ENCODE measurements around the gene CLTA. TPM values are rescaled to one million over a fixed set of nuclear protein-coding genes. Genes with fewer than 3 reads are reported as not detected.

CLTA gene
- polyA plus RNA-seq, 1 of the 3 experiments (the other 2 are of a cell fraction) = 260 TPM

GRCh38 chr9:36207016-36207415 lies 16.3 kb downstream of the CLTA start:
- Histone ChIP-seq H3K9me2 (no peaks in the 10 kb centered on the region), H2AFZ (ENCODE audit: low read depth) (no peak overlapping the region), H3K4me1 (ENCODE audit: control insufficient read depth in 1 of 2, insufficient read depth in 2 of 2, low read depth in 1 of 2, low read length in 1 of 2) (peaks cover 30 to 41% of the 10 kb centered on the region in 2 experiments), H3F3A (replicated peaks; ENCODE audit: insufficient read depth) (peaks cover 5% of the 10 kb centered on the region), H3K9ac (no peak overlapping the region), H3K27ac (ENCODE audit: low read depth in 2 of 2, low read length in 1 of 2) (peak overlapping the region; percentile 63 to 93), H3K4me3 (ENCODE audit: low read depth in 2 of 2, low read length in 1 of 2) (no peak overlapping the region), H3K4me2 (peak overlapping the region; percentile 63), H3K9me3 (no peaks in the 10 kb centered on the region), H3K79me2 (ENCODE audit: insufficient read depth) (peaks cover 87% of the 10 kb centered on the region), H3K36me3 (replicated peaks in 1 of 2; ENCODE audit: control insufficient read depth in 1 of 2, insufficient read depth in 2 of 2, low read length in 1 of 2) (peaks cover 76 to 87% of the 10 kb centered on the region in 2 experiments), H3K27me3 (ENCODE audit: insufficient read depth) (no peaks in the 10 kb centered on the region), H4K20me1 (ENCODE audit: insufficient read depth) (peaks cover 68% of the 10 kb centered on the region)
- no peak for DNase-seq
- ChIA-PET CTCF (interaction anchor here (1.0 to 1.3 kb wide), 2 partner anchors 104 to 198 kb away, joined by 3 to 4 read pairs; no protein-coding TSS in a partner anchor), POLR2A (interaction anchor here (0.6 to 0.7 kb wide), 2 partner anchors 10 to 56 kb away, joined by 3 to 4 read pairs; no protein-coding TSS in a partner anchor)
- 87% methylated on average over 4 of the region's 4 CpGs for WGBS (ENCODE audit: low lambda C conversion rate)
- no peak for TF ChIP-seq ELF1 (IDR thresholded peaks at IDR 0.05)
- TF ChIP-seq CTCF (IDR thresholded peaks at IDR 0.05) = no peak
- no peak for TF ChIP-seq JUND (IDR thresholded peaks at IDR 0.05)
- TF ChIP-seq NFIC (IDR thresholded peaks at IDR 0.05; ENCODE audit: borderline replicate concordance) = no peak
- no peak for TF ChIP-seq TEAD4 (IDR thresholded peaks at IDR 0.05; ENCODE audit: borderline replicate concordance, insufficient read depth)
- TF ChIP-seq TCF12 (IDR thresholded peaks at IDR 0.05) = no peak
- TF ChIP-seq EP300 (IDR thresholded peaks at IDR 0.05; ENCODE audit: borderline replicate concordance in 1 of 2, low read depth in 1 of 2, low read length in 1 of 2) = no peak
- TF ChIP-seq USF1 (IDR thresholded peaks at IDR 0.05; ENCODE audit: borderline replicate concordance, low read depth) = no peak
- TF ChIP-seq USF2 (IDR thresholded peaks at IDR 0.05; ENCODE audit: borderline replicate concordance, low read depth, low read length) = no peak

- no peak overlapping the region for H3K9ac ChIP-seq
- CTCF ChIA-PET = interaction anchor here (1.0 to 1.3 kb wide), 2 partner anchors 104 to 199 kb away, joined by 3 to 4 read pairs; no protein-coding TSS in a partner anchor
- H3K9me3 ChIP-seq = no peaks in the 10 kb centered on the region
- H3K79me2 ChIP-seq (ENCODE audit: insufficient read depth) = peaks cover 92% of the 10 kb centered on the region
- H3K9me2 ChIP-seq = no peaks in the 10 kb centered on the region
- H3K4me1 ChIP-seq (ENCODE audit: control insufficient read depth in 1 of 2, insufficient read depth in 2 of 2, low read depth in 1 of 2, low read length in 1 of 2) = peaks cover 30 to 41% of the 10 kb centered on the region in 2 experiments
- POLR2A ChIA-PET = interaction anchor here (1.1 kb wide), 1 partner anchor 17 kb away, joined by 3 read pairs; the partner anchor contains the start of gene CLTA
- peaks cover 5% of the 10 kb centered on the region for H3F3A ChIP-seq (replicated peaks; ENCODE audit: insufficient read depth)
- WGBS (ENCODE audit: low lambda C conversion rate) = 38% methylated on average over 1 of the region's 1 CpG
- H3K27ac ChIP-seq (ENCODE audit: low read depth in 2 of 2, low read length in 1 of 2) = peak overlapping the region; percentile 63 to 93
- DNase-seq = no peak
- H3K4me3 ChIP-seq (ENCODE audit: low read depth in 2 of 2, low read length in 1 of 2) = no peak overlapping the region; a peak in 1 of 4 replicates
- peak overlapping the region; percentile 63 for H3K4me2 ChIP-seq
- H3K27me3 ChIP-seq (ENCODE audit: insufficient read depth) = no peaks in the 10 kb centered on the region
- H4K20me1 ChIP-seq (ENCODE audit: insufficient read depth) = peaks cover 73% of the 10 kb centered on the region
- no peak overlapping the region for H2AFZ ChIP-seq (ENCODE audit: low read depth)
- peaks cover 75 to 87% of the 10 kb centered on the region in 2 experiments for H3K36me3 ChIP-seq (replicated peaks in 1 of 2; ENCODE audit: control insufficient read depth in 1 of 2, insufficient read depth in 2 of 2, low read length in 1 of 2)
- no peak for TF ChIP-seq USF2 (IDR thresholded peaks at IDR 0.05; ENCODE audit: borderline replicate concordance, low read depth, low read length)
- TF ChIP-seq RCOR1 (IDR thresholded peaks at IDR 0.05; ENCODE audit: low read length) = no peak
- TF ChIP-seq ELF1 (IDR thresholded peaks at IDR 0.05) = no peak
- TF ChIP-seq GABPA (IDR thresholded peaks at IDR 0.05; ENCODE audit: low read depth) = no peak
- TF ChIP-seq FOSL2 (IDR thresholded peaks at IDR 0.05; ENCODE audit: borderline replicate concordance, low read depth) = no peak
- no peak for TF ChIP-seq REST (IDR thresholded peaks at IDR 0.05; ENCODE audit: low read depth, low read length)
- no peak for TF ChIP-seq NFIC (IDR thresholded peaks at IDR 0.05; ENCODE audit: borderline replicate concordance)
- no peak for TF ChIP-seq CHD2 (IDR thresholded peaks at IDR 0.05; ENCODE audit: low read length, partially characterized antibody)
- TF ChIP-seq EP300 (IDR thresholded peaks at IDR 0.05; ENCODE audit: borderline replicate concordance in 1 of 2, low read depth in 1 of 2, low read length in 1 of 2) = no peak
- no peak for TF ChIP-seq JUND (IDR thresholded peaks at IDR 0.05)
- no peak for TF ChIP-seq SMC3 (IDR thresholded peaks at IDR 0.05; ENCODE audit: low read depth, low read length)
- TF ChIP-seq USF1 (IDR thresholded peaks at IDR 0.05; ENCODE audit: borderline replicate concordance, low read depth) = no peak
Measured at GRCh38 chr9:36207546-36208012, 16.9 kb downstream of the CLTA start.

Data from SK-N-SH (cell line).